Hepatocyte (in vitro differentiated cells): ENCODE measurements around the gene GRID2IP.

Source experiments
- EZH2 ChIP-seq: fragments of 200-600 bp; sonication (generic); IDR thresholded peaks from 2 replicates; pipeline ENCODE4 v1.6.1; 2016; ENCODE audit warnings: antibody characterized with exemption, mild to moderate bottlenecking, borderline replicate concordance
- TF ChIP-seq, protein P1 (sequence below): fragments of 200-600 bp; sonication (generic); IDR thresholded peaks from 2 replicates; pipeline ENCODE4 v1.5.1; 2016; ENCODE audit warnings: antibody characterized with exemption, mild to moderate bottlenecking; ENCODE audit not compliant: poor library complexity

DNA sequence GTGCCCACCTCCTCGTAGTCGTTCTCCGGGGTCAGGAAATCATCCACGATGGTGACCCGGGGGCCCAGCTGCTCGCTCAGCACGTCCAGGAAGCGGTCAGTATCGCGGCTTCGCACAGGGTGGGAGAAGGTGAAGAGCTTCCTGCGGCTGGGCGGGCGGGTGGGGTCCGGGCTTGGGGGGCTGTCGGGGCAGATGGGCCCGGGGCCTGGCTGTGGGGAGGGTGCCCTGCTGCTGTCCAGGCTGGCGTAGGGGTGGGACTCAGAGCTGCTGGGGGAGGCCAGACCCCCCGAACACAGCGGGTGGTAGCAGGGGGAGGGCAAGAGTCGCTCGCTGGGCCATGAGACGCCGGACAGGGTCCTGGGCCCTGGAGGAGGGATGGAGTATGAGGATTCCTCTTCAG, 42.3 kb downstream of the GRID2IP start:
- TF ChIP-seq, protein P1, sequence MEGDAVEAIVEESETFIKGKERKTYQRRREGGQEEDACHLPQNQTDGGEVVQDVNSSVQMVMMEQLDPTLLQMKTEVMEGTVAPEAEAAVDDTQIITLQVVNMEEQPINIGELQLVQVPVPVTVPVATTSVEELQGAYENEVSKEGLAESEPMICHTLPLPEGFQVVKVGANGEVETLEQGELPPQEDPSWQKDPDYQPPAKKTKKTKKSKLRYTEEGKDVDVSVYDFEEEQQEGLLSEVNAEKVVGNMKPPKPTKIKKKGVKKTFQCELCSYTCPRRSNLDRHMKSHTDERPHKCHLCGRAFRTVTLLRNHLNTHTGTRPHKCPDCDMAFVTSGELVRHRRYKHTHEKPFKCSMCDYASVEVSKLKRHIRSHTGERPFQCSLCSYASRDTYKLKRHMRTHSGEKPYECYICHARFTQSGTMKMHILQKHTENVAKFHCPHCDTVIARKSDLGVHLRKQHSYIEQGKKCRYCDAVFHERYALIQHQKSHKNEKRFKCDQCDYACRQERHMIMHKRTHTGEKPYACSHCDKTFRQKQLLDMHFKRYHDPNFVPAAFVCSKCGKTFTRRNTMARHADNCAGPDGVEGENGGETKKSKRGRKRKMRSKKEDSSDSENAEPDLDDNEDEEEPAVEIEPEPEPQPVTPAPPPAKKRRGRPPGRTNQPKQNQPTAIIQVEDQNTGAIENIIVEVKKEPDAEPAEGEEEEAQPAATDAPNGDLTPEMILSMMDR, result no peak
- no peak for TF ChIP-seq EZH2
